Endometrial microvascular endothelial cells (primary cell): ENCODE results near the gene MTG2. TPM values are rescaled to one million over a fixed set of nuclear protein-coding genes. Genes with fewer than 3 reads are reported as not detected.

Experiments used
- in situ Hi-C: cut with HindIII; loops from 2 replicates; pipeline ENCODE4 v1.10.0; 2017; ENCODE audit warnings: low sequenced_read_pairs, low pct_unique_long_range_greater_than_20kb; ENCODE audit errors: inconsistent ontology term
- total RNA-seq: library from RNA; depleted of rRNA; stranded (reverse); fragments of >200 nt; gene quantifications from one replicate; pipeline ENCODE4 v1.2.3, GENCODE V29; 2015; ENCODE audit errors: inconsistent ontology term

The MTG2 gene
- 8.4 TPM for total RNA-seq

GRCh38 chr20:62182469-62183425, at the start of gene MTG2:
Gene MTG2 (plus strand): TSS chr20:62183028. CDS start chr20:62193421, 10,393 bp downstream.
- in situ Hi-C loops = no loop called here

GRCh38 chr20:62133051-62133845, 49.6 kb upstream of the MTG2 start:
- in situ Hi-C loops = no loop called here

- in situ Hi-C loops = no loop called here
These were observed 49.0 kb upstream of the MTG2 start for GRCh38 chr20:62133864-62134263.

GRCh38 chr20:62134735-62135231, 48.0 kb upstream of the MTG2 start:
- in situ Hi-C loops = no loop called here

GRCh38 chr20:62135573-62136266, 47.1 kb upstream of the MTG2 start:
- in situ Hi-C loops = no loop called here

GRCh38 chr20:62136283-62137091, 46.3 kb upstream of the MTG2 start:
- in situ Hi-C loops = no loop called here

GRCh38 chr20:62137092-62137384, 45.8 kb upstream of the MTG2 start:
- in situ Hi-C loops = no loop called here

GRCh38 chr20:62137478-62138203, 45.2 kb upstream of the MTG2 start:
- in situ Hi-C loops = no loop called here

GRCh38 chr20:62138204-62138543, 44.7 kb upstream of the MTG2 start:
- in situ Hi-C loops = no loop called here

GRCh38 chr20:62138912-62139311, 43.9 kb upstream of the MTG2 start:
- in situ Hi-C loops = no loop called here

GRCh38 chr20:62139636-62140035, 43.2 kb upstream of the MTG2 start:
- in situ Hi-C loops = no loop called here

GRCh38 chr20:62141043-62141396, 41.8 kb upstream of the MTG2 start:
- in situ Hi-C loops = no loop called here

GRCh38 chr20:62141397-62142251, 41.2 kb upstream of the MTG2 start:
- in situ Hi-C loops = no loop called here

GRCh38 chr20:62142252-62143080, 40.4 kb upstream of the MTG2 start:
- in situ Hi-C loops = no loop called here

- in situ Hi-C loops = no loop called here
These were observed 39.5 kb upstream of the MTG2 start, which contains the start of the genes PSMA7 and SS18L1 for GRCh38 chr20:62143081-62143956. Gene PSMA7 (minus strand): TSS chr20:62143394. CDS start chr20:62143303, 91 bp downstream. Gene SS18L1 (plus strand): TSS chr20:62143769. CDS start chr20:62143821, 52 bp downstream.
